ENCODE results near the gene TSTD2.
"Not testable (repeated sequence)": the region's sequence is repeated elsewhere in the genome, so short reads cannot be mapped to it uniquely, and the experiment has no call there.

TSTD2 gene

DNA sequence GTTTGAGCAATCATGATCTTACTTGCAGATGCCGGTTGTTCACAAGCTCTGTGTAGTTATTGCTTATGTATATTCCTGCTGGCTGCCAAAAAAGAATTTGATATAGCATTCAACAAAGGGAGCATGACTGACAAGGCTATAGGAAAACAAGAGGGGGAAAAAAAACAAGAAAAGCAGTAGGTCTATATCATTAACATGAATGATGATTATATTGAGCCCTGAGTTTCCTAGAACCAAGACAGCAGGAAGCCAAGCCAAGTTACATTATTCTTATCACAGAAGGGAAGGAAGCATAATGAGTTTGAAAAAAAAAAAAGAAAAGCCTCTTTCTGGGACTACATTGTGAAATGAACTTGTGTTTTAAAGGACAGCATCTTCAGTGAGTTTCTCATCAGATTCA lies 41.0 kb downstream of the TSTD2 start:
- no peak for DNase-seq

DNA sequence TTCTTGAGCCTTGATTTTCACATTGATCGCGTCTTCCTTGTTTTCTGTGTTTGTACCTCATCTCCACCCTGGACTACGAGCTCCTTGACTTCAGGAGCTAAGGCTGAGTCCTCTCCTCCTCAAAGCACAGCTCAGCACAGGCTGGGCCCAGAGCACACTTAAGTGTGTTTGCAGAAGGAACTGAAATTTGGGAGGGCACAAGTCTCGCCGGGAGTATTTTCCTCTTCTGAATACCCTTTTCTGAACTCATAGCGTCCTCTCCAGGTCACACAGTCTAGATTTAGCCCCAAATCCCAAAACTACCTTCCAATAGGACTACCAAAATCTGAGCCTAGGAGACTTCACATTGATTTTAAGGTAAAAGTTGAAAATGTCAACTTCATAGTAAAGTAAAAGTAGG lies 41.6 kb downstream of the TSTD2 start:
- DNase-seq = no peak

DNA sequence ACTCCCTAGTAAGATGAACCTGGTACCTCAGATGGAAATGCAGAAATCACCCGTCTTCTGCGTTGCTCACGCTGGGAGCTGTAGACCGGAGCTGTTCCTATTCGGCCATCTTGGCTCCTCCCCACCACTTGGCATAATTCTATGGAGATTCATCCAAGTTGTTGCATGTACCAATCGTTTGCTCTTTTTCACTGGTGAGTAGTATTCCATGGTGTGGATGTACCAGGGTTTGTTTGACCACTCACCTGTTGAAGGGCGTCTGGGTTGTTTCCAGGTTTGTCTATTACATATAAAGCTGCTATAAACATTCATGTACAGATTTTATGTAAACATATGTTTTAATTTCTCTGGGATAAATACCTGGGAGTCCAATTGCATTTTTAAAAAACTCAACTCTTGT lies 46.3 kb downstream of the TSTD2 start:
- DNase-seq = not testable (repeated sequence)

DNA sequence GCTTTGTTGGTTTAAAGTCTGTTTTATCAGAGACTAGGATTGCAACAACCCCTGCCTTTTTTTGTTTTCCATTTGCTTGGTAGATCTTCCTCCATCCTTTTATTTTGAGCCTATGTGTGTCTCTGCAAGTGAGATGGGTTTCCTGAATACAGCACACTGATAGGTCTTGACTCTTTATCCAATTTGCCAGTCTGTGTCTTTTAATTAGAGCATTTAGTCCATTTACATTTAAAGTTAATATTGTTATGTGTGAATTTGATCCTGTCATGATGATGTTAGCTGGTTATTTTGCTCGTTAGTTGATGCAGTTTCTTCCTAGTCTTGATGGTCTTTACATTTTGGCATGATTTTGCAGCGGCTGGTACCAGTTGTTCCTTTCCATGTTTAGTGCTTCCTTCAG lies 48.4 kb downstream of the TSTD2 start:
- DNase-seq = not testable (repeated sequence)

DNA sequence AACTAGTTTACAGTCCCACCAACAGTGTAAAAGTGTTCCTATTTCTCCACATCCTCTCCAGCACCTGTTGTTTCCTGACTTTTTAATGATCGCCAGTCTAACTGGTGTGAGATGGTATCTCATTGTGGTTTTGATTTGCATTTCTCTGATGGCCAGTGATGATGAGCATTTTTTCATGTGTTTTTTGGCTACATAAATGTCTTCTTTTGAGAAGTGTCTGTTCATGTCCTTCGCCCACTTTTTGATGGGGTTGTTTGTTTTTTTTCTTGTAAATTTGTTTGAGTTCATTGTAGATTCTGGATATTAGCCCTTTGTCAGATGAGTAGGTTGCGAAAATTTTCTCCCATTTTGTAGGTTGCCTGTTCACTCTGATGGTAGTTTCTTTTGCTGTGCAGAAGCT lies 51.6 kb downstream of the TSTD2 start:
- DNase-seq = not testable (repeated sequence)

DNA sequence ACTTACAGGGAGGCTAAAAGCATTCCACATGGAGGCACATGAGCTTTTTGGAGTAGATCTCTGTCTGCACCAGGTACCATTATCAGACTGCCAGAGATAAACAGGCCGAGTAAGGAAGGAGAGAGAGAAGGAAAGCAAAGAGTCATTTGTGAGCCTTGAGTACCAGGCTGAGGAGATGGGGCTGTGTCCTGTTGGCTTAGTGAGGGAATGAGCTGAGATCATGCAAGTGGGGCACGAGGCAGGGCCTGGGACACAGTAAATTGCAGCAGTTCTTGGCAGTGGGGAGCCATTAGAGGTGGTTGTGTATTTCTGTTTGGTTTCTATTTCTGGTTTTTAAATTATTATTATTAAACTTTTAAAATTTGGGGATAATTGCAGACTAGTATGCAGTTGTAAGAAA lies 53.3 kb downstream of the TSTD2 start:
- DNase-seq = no peak

DNA sequence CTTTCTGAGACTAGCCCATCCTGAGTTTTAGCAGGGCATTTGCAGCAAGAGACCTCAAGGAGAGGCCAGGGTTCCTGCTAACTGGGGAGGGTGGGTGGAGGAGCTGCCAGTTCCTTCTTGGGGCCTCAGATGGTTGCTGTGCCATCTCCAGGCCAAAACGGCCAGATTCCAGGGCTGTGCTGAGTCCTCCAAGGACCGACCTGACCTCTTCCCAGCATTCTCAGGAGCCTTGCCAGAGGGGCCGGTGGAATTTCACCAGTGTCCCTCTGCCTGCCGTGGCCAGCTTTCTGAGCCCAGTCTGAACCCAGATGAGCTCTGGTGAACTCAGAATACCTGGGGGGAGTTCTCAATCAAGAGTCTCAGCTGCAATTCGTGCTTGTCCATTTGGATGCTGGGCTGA lies 54.3 kb downstream of the TSTD2 start:
- DNase-seq = no peak

DNA sequence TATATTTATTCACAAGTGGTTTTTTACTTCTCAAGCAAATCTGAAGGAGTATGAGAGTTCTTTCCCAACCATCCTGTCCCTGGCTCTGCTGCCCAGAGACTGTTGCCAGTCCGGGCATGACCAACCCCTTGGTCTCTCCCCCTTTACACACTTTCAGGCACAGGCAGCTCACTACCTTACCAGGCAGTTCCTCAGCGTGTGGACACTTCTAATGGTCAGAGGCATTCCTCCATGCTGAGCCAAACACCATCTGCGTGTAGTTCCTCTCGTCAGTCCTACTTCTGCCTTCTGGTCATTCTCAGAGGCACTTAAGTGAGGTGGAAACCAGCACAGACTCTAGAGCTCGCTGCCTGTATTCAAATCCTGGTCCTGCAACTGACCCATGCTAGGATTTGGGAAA lies 56.1 kb downstream of the TSTD2 start:
- no peak for DNase-seq

DNA sequence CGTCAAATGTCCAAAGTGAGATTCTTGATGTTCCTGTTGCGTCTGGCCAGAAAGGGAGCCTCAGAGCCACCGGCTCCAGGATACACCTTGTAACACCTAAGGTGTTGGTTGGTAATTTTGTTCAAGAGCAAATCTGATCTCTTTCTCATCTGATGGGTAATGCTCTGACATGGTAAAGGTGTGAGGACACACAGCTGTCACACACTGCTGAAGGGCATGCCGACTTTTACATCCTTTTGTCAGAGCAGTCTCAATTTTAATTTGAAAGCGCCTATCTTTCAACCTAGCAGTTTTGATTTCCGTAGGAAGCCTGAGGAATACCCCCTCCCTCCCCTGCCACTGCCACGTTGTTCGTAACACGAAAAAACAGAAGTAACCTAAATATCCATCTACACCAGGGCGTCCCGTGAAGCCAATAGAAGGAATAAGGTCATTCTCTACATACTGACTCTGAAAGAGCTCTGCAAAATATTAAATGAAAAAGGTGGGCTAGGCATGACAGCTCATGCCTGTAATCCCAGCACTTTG lies 57.4 kb downstream of the TSTD2 start:
- no peak for DNase-seq

DNA sequence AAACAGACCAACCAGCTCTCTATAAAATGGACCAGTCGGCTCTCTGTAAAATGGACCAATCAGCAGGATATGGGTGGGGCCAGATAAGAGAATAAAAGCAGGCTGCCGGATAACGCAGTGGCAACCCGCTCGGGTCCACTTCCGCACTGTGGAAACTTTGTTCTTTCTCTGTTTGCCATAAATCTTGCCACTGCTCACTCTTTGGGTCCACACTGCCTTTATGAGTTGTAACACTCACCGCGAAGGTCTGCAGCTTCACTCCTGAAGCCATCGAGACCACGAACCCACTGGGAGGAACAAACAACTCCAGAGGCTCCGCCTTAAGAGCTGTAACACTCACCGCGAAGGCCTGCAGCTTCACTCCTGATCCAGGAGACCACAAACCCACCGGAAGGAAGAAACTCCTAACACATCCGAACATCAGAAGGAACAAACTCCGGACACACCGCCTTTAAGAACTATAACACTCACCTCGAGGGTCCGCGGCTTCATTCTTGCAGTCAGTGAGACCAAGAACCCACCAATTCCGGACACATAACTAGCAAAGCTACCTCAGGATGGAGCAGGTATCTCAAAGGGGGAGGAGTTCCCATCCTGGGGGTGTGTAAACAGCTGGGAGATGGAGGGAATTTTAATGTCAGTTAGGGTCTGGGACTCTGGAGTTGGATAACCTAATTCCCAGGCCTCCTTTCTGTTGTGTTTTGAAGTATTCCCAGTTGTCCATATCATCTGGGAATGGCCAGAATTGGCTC lies 58.1 kb downstream of the TSTD2 start:
- not testable (repeated sequence) for DNase-seq

DNA sequence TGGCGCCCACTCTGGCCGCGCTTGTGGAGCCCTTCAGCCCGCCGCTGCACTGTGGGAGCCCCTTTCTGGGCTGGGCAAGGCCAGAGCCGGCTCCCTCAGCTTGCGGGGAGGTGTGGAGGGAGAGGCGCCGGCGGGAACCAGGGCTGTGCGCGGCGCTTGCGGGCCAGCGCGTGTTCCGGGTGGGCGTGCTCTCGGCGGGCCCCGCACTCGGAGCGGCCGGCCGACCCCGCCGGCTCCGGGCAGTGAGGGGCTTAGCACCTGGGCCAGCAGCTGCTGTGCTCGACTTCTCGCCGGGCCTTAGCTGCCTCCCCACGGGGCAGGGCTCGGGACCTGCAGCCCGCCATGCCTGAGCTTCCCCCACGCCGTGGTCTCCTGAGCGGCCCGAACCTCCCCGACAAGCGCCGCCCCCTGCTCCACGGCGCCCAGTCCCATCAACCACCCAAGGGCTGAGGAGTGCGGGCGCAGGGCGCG lies 59.0 kb downstream of the TSTD2 start:
- DNase-seq = not testable (repeated sequence)

DNA sequence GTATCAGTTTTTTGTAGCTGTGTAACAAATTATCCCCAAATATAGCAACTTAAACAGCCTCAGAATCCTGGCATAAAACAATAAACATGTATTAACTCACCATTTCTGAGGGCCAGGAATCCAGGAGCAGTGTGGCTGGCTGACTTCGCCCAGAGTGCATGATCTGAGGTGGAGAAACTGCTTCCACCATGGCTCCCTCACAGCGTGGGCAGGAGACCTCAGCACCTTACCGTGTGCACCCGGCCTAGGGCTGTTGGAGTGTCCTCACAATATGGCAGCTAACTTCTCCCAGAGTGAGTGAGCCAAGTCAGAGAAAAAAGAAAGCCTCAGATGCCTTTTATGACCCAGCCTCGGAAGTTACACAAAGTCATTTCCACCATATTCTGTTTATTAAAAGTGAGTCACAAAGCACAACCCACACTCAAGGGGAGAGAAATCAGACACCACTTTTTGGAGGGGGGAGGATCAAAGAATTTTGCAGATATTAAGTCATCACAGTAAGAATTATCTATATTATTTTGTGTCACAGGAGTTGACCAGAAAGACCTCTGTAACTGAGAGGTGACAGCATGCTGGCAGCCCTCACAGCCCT lies 59.6 kb downstream of the TSTD2 start:
- DNase-seq = no peak

DNA sequence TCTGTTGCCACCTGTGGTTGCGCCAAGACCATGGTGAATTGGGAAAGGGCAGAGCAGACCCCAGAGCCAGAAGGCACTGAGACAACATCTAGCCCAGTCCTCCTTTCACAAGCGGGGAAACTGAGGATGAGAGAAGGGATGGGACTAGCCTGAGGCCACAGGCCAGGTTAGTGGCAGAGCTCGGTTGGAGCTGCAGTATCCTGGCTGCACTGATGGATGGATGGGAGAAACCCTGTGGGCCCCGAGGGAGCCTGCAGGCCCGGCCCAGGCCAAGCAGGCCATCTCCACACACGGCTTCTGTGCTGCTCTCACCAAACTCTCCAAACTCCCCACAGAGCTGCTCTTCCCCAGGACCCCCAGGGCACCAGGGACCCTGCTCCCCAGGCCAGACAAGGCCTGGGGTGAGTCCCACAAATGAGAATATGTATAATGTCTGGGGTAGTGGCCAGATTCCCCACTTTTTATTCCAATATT lies 60.2 kb downstream of the TSTD2 start:
- no peak for DNase-seq

DNA sequence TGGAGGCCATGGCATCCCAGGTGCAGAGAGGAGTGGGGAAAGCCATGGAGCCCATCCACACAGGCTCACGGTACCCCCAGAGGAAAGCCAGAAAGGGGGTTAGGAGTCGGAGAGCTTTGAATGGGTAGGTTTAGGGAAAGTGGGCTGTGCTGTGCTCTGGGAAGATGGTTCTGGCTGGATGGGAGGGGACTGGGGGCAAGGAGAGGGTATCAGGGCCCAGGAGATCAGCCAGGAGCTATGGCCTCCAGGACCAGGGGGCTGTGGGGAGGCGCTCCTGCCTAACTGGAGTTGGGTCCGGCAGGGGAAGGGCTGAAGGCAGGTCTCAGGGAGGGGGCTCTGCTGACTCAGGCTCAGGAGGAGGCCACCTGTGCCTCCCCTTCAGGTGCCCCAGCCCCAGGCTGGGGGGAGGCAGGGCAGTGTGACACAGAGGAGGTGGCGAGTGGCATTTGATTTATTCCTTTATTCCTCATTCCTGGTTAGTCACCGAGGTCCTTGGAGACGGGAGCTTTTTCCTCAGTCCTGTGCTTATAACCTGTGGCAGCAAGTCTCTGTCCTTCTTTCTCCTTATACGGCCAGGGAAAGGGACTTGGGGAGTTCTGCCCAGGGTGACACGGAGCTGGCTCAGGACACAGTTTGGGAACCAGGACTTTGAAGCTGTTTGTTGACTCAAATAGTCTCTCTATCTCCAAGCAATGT lies 60.8 kb downstream of the TSTD2 start:
- DNase-seq = no peak

DNA sequence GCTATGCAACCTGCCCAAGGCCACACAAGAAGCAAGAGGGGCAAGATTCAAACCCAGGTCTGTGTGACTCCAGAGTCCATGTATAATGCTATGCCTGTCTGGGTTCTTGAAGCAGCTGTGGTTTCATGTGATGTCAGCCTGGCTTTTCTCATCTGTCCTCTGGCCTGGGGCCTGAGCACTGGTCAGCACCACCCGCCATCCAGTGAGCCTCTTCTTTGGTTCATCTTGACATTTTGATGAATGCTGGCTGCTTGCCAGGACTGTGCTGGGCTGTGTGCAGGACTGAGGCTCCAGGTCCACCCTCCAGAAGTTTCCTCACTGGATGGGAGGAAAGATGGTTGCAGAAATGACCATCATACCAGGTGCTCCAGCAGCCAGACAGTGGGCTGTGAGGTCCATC lies 61.5 kb downstream of the TSTD2 start:
- DNase-seq = peak in 16 of 56 donors; percentile 18 to 71 (median 32)

DNA sequence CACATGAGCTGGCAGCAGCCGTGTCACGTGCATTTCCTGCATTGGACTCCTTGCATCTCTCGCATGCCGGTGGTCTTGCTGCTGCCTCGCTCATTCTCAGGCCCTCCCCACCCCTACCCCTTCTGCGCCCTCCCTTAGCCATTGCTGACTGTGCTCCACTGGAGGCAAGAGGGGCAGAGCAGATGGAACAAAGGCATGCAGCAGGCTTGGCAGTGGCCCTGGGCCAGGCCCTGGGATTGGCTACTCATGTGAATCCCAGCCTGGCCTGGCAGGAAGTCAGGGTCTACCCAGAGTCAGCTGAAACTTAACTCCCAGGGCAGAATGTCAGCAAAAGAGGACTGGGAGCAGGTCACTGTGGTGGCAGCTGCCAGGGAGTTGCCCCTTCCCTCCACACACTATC lies 62.3 kb downstream of the TSTD2 start:
- DNase-seq = peak in 43 of 56 donors; percentile 19 to 87 (median 52)

DNA sequence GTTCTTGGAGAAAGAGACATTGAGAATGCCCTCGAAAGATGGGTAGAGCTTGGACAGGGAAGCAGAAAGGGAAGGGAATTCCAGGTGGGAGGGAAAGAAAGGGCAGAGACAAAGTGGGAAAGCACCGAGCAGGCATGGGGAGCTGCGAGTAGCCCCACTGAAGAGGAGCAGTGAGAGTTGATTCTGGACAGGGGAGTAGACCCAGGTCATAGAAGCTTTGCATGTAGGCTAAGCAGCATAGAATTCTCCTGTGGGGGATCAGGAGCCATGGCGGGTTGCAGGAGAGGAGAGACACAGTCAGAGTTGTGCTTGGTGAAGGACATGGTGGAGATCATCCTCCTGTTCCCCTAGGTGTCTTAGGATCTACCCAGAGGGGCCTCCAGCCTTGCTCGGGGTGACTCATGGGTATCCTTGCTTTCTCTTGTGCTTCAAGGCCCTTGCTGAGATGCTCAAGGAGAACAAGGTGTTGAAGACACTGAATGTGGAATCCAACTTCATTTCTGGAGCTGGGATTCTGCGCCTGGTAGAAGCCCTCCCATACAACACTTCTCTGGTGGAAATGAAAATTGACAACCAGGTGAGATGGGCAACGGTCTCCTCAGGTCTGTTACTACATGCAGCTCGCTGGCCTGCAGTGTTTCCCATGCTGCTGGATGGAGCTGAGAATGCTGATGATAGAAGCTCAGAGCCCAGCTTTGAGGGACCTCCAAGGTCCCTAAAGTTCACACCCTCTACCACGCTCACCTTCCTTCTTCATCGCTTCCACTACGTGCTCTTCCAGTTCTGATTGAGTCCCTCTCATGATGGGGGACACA lies 64.5 kb downstream of the TSTD2 start:
- DNase-seq = no peak

DNA sequence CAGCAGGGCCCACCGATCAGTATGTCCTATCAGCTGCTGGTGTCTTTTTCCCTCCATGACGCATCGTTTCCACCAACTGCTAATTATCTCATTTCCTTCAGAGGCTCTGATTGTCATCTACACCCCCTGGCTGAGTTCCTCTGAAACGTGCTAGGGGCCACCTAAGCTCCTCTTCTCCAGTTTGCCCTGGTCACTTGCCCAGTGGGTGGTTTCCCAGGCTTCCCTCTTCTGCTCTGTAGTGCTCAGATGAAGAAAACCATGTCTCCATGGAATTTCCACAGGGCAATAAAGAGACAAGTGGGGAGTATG lies 65.3 kb downstream of the TSTD2 start:
- DNase-seq = no peak

DNA sequence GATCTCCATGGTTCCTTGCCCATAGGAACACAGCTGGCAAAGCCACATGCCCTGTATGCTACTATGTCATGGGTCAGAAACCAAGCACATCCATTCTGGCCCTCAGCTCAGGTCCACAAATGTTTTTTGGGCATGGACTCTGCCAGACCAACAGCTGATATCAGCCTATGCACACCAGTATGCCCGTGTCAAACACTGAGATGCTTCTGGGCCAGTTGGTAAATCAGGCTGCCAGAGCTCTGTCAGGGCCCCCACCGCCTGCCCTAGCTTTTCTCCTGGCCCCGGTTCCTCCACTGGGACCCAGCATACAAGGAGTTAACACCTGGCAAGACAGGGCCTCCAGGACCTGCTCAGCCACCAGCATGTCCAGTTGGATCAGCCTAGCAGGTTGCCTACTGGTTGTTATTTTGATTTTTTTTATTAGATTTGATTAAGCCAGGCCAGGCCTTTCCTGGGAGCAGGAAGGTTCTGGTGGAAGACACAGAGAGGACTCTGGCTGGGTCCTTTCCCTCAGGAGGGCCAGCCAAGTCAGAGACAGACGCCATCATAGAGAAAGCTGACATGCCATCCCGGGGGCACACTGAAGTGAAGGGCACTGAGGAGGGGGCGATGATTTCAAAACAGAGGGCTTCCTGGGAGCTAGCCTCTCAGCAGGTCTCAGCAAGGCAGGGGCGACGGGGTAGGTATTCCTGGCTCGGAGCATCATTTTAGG lies 65.8 kb downstream of the TSTD2 start:
- no peak for DNase-seq

DNA sequence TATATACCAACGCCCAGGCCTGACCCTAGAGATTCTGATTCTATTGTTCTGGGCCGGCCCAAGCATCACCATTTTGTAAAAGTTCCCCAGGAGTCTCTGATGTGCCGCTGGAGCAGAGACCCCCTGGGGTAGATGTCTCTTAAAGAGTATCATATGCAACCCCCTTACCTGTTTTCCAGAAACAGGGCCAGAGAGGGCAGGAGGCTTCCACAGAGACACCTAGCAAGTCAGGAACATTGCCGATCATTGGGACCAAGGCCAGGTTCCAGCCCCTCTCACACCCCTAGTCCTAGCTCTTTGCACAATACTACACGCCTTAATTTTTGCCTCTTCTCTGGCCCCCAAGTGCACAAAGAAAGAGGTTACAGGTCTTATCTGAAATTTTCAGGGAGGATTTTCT lies 67.9 kb downstream of the TSTD2 start:
- DNase-seq = no peak

Measured in nucleus accumbens (tissue), 56 donors.